GM21528 (cell line): ENCODE results near the gene OLFM2.
"Not testable (repeated sequence)": the region's sequence is repeated elsewhere in the genome, so short reads cannot be mapped to it uniquely, and the experiment has no call there.

Experiments
- ATAC-seq: cut with Tn5 transposase; IDR thresholded peaks from one replicate; pipeline ENCODE4 v1.9.1; 2021; ENCODE audit warnings: mild to moderate bottlenecking, moderate library complexity; ENCODE audit not compliant: unreplicated experiment, low FRiP score

The OLFM2 gene

DNA sequence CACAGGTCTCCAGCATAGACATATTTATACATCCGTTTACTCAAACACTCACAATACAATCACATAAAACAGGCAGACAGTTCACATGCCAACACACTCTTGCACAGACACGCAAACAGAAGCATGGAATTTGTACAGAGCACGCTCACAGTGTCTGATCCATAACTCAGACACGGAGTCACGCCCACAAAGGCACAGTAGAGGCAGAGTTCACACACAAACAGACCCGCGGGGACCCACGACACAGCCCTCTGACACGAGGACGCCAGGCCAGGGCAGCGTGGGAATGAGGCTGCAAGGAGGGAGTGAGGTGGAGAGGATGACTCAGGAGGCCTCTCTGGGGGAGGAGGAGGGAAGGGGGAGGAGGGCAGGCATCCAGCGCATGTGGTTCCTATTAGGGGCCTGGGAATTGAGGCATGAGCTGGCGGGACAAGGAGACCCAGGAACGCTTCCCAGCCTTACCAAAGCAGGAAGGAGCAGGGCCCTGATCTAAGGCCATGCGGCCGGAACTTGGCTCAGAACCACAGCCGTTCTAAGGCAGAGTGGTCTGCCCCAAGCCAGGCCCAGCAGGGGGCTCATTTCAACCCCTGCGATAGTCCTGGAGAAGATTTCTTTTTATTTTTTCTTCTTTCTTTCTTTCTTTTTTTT, 9.1 kb upstream of the OLFM2 start:
- ATAC-seq: no peak

DNA sequence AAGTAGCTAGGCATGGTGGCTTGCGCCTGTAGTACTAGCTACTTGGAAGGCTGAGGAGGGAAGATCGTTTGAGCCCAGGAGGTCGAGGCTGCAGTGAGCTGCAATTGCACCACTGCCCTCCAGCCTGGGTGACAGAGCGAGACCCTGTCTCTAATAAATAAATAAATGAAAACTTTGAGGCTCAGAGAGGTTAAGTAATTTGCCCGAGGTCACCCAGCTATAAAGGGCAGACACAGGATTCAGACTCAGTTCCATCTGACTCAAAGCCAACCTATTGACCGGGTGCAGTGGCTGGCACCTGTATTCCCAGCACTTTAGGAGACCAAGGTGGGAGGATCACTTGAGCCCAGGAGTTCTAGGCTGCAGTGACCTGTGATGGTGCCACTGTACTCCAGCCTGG, 7.4 kb upstream of the OLFM2 start:
- no peak for ATAC-seq

DNA sequence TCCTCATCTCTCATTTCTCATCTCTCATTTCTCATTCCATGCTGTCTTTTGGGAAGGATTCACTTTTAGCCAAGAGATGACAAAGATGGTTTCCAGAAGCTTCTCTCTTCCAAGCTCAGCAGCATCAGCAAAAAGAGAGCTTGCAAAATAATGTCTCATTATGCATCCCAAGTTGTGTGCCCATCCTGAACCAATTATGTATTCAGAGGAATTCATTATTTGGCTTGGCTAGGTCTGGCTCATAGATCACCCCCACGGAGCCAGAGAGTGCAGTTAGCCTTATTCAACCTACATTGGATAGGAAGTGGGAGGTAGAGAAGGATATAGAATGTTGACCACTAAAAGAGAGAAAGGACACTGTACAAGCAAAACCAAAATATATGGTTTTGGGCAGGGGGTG, 5.4 kb upstream of the OLFM2 start:
- no peak for ATAC-seq

DNA sequence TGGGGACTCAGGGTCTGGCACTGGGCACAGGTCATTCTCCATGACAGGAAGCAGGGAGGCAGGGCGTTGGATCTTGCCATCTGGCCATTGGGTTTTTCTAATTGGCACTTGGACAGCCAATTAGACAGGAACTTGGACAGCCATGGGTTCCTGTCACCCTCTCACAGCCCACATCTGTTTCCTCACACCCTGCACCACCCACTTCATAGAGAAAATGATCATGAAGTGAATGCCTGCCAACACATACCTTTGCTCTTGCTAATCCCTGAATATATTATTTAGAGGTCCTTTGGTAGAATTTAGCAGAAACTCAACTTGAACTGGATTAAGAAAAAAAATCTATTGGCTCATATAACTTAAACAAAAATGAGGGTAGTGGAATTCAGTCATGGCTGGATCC, 4.9 kb upstream of the OLFM2 start:
- no peak for ATAC-seq

DNA sequence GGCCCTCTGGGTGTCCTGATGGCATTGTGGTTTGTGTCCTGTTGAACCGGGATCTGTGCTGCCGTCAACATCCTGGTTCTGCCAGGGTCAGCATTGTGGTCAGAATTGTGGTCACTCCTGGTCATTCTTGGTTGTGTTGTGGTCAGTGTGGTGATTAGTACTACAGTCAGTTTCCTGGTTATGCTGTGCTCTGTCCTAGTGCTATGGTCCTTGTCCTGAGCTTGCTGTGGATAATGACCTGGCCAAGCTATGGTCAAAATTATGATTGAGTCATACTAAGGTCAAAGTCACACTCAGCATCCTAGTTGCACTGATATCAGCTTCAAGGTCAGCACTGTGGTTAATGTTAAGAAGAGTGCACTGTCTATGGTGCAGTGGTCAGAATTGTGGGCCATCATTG, 4.5 kb upstream of the OLFM2 start:
- no peak for ATAC-seq

DNA sequence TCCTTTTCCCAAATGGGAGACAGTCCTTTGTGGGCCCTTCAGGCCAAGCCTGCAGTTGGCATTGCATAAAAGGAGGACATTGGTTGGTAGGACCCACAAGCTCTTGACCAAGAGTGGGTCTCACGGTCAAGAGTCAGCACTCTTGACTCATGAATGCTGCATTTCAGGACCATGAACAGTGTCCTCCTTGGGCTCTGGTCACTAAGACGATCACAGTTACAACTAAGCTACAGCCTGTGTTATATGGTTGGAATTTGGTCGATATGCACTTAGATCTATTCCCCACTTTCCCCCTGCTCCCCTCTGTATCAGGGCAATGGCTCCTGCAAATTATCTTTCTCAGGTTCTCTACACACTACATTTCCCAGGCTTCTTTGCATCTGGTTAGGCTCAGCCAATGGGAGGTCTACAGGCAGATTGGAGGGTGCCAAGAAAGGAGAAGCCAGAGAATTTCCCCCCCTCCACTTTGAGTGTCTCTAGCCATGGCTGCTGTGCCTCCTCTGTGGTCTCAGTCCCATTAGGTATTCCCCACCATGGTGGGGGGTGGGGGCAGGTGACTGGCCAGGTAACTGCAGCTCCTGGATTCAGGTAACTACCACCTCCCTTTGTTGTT, 3.1 kb upstream of the OLFM2 start:
- ATAC-seq: no peak

DNA sequence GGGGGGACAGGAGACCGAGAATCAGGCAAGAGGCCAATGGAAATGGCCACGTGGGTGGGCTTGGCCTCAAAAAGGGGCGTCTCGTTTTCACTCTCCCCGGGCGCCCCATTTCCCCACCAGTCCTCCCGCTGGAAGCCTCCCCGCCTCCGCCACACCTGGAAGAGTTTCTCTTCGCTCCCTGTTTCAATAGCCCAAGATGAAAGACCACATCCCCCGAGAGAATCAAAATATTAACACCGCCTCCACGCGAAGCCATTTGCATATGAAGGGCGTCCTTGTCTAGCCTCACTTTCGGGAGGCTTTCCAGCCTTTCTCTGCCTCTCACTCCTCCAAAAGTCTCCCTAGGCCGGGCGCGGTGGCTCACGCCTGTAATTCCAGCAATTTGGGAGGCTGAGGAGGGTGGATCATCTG, 691 bp upstream of the OLFM2 start:
- no peak for ATAC-seq

DNA sequence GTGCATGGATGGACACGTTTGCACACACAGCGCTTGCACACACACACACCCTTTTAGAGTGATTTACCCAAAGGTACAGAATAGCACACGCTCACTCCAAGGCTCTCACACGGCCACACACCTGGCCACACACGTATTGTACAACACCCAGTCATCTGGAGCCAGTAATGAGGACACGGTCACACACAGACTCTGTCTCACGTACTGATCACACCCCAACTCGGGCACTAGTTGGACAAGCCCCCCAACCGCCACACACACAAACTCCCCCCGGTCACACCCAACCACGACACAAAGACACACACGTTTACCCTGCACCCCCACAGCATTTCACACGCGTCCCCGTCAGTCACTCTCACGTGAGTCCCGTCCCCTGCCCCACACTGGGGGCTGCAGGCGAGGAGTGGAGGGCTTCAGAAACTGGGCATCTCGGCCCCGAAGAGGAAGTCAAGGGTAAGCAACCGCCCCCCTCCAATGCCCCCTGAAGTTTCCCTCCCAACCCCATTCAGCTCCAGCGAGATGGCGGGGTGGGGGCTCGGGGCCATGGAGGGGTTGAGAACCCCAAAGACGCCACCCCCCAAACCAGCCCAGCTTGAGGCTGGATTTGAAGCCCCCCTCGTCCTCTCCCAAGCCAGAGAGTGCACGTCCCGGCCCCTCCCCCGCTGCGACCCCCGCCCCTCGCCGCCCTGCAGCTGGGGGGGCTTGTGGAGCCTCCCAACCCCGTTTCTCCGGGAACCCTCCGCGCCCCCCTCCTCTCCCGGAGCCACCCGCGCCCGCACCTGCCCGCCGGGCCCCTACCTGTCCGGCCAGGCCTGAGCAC, 599 bp downstream of the OLFM2 start:
- ATAC-seq: no peak

DNA sequence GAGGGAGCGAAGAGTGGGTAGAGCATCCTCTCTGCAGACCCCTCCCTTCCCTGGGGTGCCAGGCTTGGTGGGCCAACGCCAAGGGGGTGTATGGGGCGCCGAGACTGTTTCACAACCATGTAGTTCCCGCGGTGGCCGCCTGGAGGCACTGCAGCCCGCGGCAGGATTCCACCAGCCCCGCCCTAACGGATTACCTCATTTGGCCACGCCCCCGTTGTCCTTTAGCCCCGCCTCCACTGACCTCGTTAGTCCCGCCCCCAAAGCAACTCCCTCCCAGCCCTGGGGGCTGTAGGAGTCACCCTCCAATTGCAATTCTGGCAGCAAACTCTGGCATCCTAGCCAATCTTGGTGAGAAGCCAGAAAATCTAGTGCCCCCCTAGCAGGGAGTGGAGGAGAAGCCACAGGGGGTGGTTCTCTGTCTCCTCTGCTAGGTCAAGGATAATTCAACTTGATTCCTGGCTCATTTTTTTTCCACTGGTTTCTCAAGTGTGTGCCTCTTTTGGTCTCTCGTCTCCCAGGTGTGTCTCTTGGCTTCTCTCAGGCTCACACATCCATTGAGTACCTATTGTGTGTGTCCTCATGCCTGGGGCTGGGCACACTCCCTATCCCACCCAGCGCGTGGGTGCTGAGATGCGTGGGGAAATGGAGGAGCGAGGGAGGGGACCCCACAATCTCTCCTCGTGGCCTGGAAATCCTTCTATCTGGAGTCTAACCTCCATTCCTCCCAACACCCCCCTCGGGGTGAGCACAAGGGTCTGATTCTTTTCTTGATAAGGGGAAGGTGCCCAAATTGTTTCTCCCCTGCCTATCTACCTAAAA, 2.0 kb downstream of the OLFM2 start:
- no peak for ATAC-seq

DNA sequence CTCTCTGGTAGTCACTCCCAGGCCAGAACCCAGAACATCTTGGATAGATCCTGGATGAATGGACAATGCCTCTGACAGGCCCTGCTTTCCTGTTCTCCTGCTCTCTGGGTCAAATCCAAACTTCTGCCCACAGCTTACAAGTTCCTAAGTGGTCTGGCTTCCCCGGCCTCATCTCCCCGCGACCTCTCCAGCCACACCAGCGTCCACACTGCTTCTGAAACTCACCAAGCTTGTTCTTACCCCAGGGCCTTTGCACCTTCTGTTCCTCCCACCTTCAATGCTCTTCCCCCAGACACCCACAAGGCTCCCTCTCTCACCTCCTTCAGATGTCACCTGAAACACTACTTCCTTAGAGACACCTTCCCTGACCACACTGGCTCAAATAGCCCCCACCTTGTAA, 3.5 kb downstream of the OLFM2 start:
- ATAC-seq: no peak

DNA sequence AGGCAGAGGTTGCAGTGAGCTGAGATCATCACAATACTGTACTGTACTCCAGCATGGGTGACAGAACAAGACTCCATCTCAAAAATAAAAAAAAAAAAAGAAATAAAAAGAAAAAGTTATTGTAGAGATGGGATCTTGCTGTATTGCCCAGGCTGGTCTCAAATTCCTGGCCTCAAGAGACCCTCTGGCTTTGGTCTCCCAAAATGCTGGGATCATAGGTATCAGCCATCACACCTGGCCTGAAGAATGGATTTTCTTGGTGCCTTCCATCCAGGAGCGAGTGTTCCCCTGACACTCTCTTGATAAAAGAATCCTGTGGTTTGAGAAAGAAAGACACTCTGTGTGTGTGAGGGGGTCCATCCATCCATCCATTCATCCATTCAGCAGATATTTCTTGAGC, 4.7 kb downstream of the OLFM2 start:
- ATAC-seq: no peak

DNA sequence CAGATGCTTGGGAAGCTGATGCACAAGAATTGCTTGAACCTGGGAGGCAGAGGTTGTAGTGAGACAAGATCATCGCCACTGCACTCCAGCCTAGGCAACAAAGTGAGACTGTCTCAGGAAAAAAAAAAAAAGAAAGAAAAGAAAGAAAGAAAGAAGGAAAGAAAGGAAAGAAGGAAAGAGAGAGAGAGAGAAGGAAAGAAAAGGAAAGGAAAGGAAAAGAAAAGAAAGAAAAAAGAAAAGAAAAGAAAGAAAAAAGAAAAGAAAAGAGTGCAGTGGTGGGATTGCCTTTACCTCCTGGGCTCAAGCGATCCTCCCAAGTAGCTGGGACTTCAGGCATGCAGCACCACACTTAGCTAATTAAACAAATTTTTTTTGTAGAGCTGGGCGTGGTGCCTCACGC, 12.9 kb downstream of the OLFM2 start:
- ATAC-seq: no peak

DNA sequence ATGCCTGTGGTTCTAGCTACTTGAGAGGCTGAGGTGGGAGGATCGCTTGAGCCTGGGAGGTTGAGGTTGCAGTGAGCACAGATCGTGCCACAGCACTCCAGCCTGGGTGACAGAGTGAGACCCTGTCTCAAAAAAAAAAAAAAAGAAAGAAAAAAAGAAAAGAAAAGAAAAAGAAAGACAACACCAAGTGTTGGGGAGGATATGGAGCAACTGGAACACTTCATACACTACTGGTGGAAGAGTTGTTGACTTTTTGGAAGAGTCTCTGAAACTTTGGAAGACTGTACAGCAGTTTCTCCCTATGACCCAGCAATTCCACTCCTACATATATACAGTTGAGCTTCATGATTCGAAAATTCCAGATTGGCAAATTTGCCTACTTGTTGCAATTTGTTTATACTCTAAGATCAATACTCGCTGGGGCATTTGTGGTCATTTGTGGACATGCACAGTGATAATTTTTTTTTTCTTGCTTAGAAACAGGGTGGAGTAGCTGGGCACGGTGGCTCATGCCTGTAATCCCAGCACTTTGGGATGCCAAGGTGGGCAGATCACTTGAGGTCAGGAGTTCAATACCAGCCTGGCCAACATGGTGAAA, 13.4 kb downstream of the OLFM2 start:
- ATAC-seq: not testable (repeated sequence)

DNA sequence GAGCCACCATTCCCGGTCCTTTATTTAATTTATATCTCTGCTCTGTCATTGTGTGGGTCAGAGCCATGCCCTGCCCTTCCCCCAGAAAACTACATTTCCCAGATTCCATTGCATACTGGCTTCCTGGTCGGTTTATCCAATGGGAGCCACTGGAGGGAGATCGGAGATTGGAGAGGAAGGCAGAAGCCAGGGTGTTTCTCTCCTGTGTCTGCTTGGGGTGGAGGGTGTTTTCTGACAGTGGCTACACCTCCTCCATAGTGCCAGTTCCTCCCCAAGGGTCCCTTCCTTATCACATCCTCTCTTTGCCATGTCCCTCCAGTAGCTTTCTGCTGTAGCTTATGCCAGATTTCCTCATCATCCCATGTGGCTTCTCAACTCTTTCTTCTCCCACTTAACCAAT, 19.0 kb downstream of the OLFM2 start:
- no peak for ATAC-seq

DNA sequence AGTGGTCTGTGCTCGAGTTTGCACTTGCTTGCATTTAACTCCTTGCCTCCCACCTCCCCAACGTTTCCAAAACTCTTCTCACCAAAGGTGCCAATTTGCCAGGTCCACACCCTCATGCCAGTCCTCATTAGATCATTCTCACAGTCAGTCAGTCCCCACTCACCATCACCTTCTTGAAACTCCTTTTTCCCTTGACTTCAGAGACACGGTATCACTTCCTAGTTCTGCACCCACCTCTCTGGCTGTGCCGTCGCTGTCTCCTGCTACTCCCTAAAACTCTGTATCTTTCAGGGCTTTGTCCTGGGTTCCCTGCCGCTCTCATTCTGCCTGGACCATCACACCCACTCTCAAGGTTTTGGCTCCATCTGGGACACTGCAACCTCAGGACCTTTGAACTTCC, 19.6 kb downstream of the OLFM2 start:
- ATAC-seq: no peak

DNA sequence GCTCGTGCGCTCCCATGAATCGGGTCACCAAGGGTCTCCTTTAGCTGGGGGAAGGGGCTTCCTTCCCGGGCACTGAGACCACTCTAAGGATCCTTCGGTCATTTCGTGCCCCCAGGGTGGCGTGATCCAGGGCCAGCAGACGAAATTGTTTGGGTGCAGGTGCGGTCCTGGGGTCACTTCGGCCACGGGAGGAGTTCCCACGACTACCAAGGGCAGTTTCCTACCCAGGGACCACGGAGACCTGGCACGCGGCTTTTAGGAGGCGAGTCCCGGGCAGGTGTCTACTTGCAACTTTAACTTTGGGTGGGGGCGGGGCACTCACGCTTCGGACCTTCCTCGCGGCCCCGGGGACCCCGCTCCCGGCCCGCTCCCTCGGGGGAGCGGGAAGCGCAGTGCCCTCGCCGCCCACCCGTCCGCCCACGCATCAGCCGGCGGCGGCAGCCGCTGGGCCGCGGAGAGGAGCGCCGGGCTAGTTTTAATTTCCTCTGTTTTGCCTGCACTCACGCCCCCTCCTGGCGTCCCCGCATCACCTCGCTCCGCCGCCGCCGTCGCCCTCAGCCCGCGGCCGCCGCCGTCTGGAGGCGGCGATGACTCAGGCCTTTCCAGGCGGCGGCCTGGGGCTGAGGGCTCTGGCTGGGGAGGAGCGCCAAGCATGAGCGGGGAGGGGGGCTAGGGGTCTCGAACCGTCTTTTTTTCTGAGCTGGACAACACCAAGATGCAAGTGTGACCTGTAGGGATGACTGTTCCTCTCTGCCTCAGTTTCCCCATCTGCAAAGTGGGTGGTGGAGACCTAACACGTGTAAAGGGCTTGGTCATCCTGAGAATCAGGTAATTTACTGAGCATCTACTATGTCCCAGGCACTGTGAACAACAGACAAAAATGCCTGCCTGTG, 21.8 kb downstream of the OLFM2 start:
- ATAC-seq: no peak

DNA sequence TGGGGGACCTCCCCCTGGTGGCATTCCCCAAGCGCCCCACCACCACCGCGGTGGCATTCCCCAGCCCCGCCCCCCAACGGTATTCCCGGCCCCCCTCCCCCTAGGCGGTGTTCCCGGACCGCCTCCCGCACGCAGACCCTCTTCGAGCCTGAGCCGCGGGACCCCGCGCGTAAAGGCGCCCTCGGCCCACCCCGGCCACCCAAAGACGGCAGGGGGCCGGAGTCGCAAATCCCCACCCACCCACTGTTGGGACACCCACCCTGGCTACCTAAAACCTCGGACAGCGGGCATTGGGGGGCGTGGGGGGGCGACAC, 22.4 kb downstream of the OLFM2 start:
- ATAC-seq: no peak

DNA sequence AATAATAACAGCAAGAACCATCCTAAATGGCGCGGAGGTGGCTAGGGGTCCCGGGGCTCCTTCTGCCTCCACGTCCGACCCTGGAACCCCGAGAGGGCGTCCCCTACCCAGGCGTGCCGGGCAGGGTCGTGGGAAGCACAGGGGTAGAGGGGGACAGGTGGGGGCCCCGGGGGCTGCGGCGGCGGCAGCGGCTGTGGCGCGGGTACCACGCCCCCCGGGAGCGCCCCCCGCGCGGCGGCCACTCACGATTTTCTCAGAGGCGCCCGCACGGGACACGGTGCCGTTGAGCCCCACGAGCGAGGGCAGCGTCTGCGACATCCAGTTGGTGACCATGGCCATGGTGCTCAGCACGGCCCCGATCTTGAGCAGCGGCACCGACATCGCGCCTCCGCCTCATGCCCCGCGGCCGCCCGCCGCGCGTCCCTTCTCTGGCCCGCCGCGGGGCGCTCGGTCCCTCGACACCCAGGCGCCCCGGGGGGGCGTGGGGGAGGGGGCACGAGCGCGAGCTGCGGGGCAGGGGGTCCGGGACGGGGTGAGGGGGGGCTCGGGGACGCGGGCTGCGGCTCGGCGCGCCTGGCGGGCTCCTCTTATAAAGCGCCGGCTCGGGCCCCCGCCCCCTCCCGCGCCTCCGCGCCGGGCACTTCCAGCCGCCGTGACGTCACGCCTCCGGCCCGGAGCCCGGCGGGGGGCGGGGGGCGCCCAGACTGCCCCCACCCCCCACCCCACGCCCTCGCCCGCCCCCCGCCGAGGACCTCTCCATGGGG, 22.9 kb downstream of the OLFM2 start:
- no peak for ATAC-seq
